ENCODE measurements around the gene CLNS1A.
"Not testable (repeated sequence)": the region's sequence is repeated elsewhere in the genome, so short reads cannot be mapped to it uniquely, and the experiment has no call there.

Gene CLNS1A, protein sequence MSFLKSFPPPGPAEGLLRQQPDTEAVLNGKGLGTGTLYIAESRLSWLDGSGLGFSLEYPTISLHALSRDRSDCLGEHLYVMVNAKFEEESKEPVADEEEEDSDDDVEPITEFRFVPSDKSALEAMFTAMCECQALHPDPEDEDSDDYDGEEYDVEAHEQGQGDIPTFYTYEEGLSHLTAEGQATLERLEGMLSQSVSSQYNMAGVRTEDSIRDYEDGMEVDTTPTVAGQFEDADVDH

DNA sequence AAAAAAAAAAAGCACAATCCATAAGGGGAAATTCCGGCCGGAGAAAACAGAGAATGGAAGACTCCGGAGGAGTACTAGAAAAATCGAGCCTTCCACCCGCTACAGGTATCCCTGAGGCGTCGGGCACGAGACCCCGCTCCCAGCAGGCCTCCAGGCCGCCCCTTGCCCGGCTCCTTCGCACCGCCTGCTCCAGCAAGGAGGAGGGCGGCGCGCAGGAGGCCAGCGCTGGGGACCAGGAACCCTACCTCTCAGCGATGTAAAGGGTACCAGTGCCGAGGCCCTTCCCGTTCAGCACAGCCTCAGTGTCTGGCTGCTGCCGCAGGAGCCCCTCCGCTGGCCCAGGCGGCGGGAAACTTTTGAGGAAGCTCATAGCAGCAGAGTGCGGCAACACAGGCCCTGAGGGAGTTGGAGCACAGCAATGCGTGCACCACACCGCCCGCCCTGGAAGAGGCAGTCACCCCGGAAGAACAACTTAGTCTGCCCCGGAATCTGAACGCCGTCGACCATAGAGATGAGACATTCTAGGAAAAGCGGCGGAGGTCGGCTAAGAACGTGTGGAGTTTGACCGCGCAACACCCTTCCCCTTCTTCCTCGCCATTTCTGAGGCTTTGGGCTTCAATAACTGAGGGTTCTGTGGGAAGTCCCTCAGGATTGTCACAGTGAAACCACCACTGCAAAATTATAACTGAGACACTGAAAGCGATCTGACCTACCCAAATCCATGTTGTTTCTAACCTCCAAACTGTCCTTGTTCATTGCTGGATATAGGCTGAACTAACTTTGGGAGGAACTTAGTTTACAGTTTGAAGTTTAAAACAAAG, at the start of gene CLNS1A:
CLNS1A (minus strand) TSS at position 450 of the 821 bp plus-strand sequence; CDS start at position 370, 80 bp downstream.
- DNase-seq (ENCODE audit: low spot score), result peak; percentile 90

DNA sequence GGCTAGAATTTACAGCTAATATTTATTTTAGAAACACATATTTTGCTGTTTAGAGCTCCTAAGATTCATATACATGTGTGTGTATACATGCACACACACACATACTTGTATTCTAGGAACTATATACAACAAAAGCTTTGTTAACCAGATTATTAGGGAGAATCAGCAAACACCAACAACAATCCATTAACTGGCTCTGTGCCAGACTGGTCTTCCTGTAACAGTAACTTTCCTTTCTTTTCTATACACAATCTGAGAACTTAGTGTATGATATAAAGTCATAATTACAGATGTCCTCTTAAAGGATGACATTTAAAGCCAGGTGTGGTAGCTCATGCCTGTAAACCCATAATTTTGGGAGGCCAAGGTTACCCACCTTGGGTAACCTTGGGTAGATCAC, 49.5 kb upstream of the CLNS1A start:
- no peak for DNase-seq (ENCODE audit: low spot score)

DNA sequence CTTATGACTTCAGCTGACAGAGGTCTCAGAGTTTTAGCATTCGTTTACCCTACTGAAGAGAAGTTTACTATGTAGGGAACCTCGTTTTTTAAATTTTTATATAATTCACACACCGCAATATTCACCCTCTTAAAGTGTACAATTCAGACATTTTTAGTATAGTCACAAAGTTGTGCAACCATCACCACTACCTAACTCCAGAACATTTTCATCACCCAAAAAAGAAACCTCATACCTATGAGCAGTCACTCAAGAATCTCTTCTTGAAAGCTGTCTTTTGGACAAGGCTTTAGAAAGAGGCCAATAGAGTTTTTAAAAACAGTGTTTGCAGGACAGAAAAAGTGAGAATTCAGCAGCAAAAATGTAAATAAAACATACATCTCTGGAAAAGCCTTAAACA, 39.5 kb upstream of the CLNS1A start:
- DNase-seq (ENCODE audit: low spot score), result no peak

GRCh38 chr11:77672264-77672663, 34.7 kb upstream of the CLNS1A start:
- DNase-seq (ENCODE audit: low spot score), result no peak

DNA sequence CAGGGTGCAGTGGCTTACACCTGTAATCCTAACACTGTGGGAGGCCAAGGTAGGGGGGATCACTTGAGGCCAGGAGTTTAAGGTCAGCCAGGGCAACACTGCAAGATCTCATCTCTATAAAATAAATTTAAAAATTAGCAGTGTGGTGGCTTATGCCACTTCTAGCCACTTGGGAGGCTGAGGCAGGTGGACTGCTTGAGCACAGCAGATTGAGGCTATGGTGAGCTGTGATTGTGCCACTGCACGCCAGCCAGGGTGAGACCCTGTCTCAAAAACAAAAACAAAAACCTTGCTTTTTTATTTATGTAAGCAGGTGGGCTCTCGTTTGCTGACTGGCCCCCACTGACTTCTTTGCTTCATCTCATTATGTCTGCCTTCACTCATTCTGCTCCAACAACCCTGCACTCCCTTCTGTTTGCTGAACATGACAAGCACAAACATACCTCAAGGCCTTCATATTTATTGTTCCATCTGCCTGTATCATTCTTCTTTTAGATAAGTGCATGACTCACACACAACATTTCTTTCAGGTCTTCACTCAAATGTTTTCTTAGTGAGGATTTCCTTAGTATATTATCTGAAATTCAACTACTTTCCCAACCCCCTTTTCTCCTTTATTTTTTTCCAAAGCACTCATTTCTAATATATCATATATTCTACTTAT, 32.4 kb upstream of the CLNS1A start:
- DNase-seq (ENCODE audit: low spot score), result no peak

DNA sequence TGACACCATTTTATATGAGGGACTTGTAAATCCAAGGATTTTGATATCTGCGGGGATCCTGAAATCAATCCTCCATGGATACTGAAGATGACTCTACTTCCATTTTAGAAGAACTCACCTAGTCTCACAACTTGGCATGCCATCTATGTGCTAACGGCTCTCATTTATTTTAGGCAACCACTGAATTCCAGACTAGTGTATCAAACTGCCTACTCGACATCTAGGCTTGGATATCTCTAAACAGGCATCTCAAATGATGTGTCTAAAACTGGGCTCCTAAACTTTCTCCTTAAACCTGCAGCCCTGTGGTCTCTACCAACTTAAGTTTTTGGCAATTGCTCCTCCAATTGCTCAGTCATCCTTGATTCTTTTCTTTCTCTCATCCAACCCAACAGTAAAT, 31.2 kb upstream of the CLNS1A start:
- no peak for DNase-seq (ENCODE audit: low spot score)

DNA sequence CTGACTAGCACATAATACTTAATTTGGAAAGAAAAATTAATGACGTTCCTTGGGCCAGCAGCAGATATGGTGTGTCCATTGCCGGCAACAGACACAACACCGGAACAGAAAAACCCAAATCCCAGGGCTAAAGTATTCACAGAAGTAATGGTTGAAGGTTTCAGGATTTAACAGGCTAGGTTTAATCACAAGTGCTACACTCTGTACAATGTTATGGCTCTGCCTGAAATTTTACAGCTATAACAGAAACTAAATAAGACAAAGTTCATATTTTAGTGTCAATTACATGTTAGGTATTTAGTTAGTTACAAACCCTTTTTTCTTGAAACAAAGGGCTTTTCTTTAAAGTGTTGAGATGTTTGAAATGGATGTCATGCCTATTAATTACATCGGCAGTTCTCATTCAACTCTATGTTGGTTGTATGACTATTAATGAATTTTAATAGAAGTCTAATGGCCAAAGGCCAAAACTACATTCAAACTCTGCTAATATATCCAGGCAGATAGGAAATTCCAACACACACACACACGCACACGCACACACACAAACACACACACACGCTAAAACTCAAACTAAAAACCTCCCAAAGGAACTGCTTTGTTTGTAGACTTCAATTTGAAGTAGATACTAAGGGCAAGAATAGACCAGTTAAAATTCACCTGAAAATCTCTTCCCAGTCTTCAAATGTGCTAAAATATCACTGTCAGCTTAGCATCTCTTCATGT, 27.8 kb upstream of the CLNS1A start:
- no peak for DNase-seq (ENCODE audit: low spot score)

DNA sequence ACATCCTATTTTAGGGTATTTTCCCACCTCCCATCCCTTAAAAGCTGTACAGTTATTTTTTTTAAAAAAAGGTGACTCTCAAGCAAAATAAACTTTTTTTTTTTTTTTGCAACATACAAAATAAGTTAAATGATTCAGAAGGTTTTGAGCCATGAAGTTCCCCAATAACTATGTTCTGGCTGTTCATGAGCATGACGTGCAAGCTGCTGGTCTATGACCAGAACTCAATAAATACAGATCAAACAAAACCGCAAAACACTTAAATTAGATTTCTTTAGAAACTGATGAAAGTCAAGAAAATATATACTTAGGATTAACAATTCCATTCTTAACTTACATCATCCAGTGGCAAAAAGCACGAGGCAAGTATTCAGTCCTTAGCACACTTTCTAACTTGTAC, 24.1 kb upstream of the CLNS1A start:
- DNase-seq (ENCODE audit: low spot score), result no peak

DNA sequence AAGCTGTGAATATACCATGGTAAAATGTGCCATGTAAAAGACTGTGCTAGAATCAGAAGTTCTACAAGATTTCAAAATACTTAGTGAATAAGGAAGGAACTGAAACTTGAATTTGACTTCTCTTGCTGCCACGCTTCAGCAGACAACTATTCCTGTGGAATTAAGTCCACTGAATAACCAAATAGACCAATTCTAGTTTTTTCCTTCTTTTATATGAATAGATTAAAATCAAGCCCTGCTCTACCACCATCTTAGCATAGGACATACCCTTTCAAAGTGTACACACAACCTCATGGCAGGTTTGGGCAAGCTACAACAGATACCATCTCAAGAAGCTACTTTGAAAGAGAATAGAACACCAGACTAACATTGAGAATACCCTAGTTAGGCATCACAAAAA, 23.4 kb upstream of the CLNS1A start:
- no peak for DNase-seq (ENCODE audit: low spot score)

GRCh38 chr11:77658213-77659013, 20.8 kb upstream of the CLNS1A start:
- DNase-seq (ENCODE audit: low spot score), result no peak

DNA sequence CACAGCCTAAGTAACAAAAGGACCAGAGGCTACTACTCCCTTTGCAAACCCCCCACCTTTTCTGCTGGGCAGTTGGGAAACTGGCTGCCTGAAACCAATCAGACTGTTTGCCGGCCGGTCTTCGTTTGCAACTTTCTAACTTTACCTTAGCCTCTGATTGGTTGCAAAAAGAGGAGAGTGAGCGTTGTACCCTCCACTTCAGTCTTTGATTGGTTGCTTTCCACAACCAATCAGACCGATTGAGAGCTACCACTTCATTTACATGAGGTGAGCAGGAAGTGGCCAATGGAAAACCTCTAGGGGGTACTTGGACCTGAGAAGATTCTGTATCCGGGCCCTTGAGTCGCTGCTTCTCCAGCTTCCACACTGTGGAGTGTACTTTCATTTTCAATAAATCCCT, 18.8 kb upstream of the CLNS1A start:
- no peak for DNase-seq (ENCODE audit: low spot score)

DNA sequence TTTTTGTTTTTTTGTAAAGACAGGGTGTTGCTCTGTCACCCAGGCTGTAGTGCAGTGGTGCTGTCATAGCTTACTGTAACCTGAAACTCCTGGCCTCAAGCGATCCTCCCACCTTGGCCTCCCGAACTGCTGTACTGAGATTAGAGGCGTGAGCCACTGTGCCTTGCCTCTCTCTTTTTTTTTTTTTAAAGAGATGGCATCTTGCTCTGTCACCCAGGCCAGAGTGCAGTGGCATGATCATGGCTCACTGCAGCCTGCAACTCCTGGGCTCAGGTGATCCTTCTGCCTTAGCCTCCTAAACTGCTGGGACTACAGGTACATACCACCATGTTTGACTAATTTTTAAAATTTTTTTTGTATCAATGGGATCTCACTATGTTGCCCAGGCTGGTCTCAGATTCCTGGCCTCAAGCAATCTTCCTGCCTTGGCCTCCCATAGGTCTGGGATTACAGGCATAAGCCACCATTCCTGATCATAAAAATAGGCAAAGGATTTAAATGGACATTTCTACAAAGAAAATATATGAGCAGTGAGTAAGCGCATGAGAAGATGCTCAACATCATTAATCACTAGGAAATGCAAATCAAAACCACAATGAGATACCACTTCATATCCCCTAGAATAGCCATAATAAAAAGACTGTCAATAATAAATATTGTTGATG, 17.3 kb upstream of the CLNS1A start:
- no peak for DNase-seq (ENCODE audit: low spot score)

- DNase-seq (ENCODE audit: low spot score), result no peak
Measured at GRCh38 chr11:77650123-77650522, 12.5 kb upstream of the CLNS1A start.

- no peak for DNase-seq (ENCODE audit: low spot score)
Measured at GRCh38 chr11:77647654-77648305, 10.2 kb upstream of the CLNS1A start.

DNA sequence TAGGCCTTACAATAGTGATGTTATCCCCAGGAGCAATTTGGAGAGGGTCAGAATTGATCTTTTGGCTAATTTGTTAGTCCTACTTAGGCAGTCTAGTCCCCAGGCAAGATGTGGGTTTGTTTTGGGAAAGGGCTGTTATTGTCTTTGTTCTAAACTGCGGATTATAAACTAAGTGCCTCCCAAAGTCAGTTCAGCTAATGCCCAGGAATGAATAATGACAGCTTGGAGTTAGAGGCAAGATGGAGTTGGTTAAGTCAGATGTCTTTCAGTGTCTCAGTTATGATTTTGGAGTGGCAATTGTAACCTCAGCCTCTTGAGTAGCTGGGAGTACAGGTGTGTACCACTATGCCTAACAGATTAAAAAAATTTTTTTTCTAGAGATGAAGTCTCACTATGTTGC, 7.3 kb upstream of the CLNS1A start:
- DNase-seq (ENCODE audit: low spot score), result no peak

GRCh38 chr11:77642228-77642627, 4.6 kb upstream of the CLNS1A start:
- no peak for DNase-seq (ENCODE audit: low spot score)

DNA sequence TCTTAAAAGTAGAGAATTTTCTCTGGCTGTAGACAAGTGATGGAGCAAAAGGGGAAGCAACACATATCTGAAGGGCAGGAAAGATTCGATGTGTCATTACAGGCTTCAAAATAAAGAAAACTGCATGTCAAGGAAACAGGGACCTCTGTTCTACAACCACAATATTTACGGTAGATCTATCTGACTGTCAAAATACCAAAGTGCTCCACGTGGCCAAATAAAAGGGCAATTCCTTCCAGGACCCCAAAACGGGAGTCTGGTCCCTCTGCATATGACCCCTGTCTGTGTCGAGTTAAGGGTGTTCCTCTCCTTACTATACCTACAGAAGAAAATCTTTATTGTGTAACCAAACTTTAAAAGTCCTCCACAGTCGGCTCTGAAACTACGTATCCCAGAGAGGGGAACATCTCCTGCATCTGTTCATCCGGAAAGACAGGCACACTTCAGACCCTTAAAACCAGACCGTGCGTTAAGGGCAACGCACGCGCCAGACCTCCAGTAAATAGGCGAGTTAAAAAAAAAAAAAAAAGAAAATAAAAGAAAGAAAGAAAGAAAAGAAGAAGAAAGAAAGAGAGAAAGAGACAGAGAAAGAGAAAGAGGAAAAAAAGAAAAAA, 756 bp downstream of the CLNS1A start:
- DNase-seq (ENCODE audit: low spot score), result no peak

DNA sequence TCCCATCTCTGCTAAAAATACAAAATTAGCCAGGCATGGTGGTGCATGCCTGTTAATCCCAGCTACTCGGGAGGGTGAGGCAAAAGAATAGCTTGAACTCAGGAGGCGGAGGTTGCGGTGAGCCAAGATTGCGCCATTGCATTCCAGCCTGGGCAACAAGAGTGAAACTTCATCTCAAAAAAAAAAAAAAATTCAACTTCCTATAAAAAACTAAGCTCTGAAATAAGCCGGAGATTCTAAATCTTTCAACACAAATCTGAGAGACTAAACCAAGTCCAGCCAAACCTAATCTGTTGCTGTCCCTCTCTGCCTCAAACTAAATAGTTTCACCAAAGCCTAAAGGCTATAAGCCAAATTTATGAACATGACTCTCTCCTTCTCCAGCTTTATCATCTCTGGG, 3.7 kb downstream of the CLNS1A start:
- not testable (repeated sequence) for DNase-seq (ENCODE audit: low spot score)

GRCh38 chr11:77630157-77630710, 7.4 kb downstream of the CLNS1A start:
- DNase-seq (ENCODE audit: low spot score), result no peak
